ENCODE data around the gene EPHB4.

EPHB4 gene

DNA sequence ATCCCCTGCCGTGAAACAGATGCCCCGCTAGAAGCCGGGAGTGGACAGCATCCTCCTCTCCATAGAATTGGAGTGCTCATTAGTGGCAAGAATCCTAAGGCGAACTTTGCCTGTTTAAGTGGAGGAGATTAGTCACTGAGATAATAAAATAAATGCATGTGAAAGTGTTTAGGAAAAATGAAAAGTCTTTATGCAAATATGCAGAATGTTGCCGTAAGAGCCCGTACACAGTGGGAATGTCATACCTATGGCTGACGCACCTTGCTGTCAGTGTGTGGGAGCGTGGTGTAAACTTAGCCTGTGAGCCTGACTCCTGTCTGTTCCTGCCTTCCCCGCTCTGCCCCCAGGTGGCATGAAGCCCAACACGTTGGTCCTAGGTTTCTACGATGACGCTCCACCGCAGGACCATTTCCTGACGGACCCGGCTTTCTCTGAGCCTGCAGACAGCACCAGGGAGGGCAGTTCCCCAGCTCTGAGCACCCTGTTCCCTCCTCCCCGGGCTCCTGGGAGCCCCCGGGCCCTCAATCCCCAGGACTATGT lies 38.1 kb upstream of the EPHB4 start:
- Histone ChIP-seq H4K20me1 (ENCODE audit: insufficient read depth, low read length) (no peaks in the 10 kb centered on the region), H3K9ac (ENCODE audit: low read length) (no peak overlapping the region), H3K79me2 (ENCODE audit: insufficient read depth, low read length) (no peaks in the 10 kb centered on the region), H3K36me3 (ENCODE audit: insufficient read depth, low read length) (peaks cover 21% of the 10 kb centered on the region), H3K27ac (ENCODE audit: low read depth, low read length, poor library complexity, severe bottlenecking) (no peak overlapping the region), H3K4me1 (ENCODE audit: insufficient read depth, low read length, severe bottlenecking) (peaks cover 38% of the 10 kb centered on the region), H3K4me2 (ENCODE audit: low read length) (no peak overlapping the region), H3K9me3 (ENCODE audit: low read length) (no peaks in the 10 kb centered on the region), H3F3A (ENCODE audit: insufficient read depth, low read length) (no peaks in the 10 kb centered on the region), H3K4me3 (ENCODE audit: low read depth, low read length, poor library complexity, severe bottlenecking) (no peak overlapping the region), H2AFZ (ENCODE audit: low read length) (no peak overlapping the region), H3K9me2 (ENCODE audit: low read depth, low read length) (no peaks in the 10 kb centered on the region), H3K27me3 (ENCODE audit: insufficient read depth, low read length) (no peaks in the 10 kb centered on the region)
- TF ChIP-seq, protein P1, sequence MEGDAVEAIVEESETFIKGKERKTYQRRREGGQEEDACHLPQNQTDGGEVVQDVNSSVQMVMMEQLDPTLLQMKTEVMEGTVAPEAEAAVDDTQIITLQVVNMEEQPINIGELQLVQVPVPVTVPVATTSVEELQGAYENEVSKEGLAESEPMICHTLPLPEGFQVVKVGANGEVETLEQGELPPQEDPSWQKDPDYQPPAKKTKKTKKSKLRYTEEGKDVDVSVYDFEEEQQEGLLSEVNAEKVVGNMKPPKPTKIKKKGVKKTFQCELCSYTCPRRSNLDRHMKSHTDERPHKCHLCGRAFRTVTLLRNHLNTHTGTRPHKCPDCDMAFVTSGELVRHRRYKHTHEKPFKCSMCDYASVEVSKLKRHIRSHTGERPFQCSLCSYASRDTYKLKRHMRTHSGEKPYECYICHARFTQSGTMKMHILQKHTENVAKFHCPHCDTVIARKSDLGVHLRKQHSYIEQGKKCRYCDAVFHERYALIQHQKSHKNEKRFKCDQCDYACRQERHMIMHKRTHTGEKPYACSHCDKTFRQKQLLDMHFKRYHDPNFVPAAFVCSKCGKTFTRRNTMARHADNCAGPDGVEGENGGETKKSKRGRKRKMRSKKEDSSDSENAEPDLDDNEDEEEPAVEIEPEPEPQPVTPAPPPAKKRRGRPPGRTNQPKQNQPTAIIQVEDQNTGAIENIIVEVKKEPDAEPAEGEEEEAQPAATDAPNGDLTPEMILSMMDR (IDR thresholded peaks at IDR 0.05; ENCODE audit: low read length): no peak
- TF ChIP-seq EZH2 (IDR thresholded peaks at IDR 0.05; ENCODE audit: borderline replicate concordance, low read length): no peak

DNA sequence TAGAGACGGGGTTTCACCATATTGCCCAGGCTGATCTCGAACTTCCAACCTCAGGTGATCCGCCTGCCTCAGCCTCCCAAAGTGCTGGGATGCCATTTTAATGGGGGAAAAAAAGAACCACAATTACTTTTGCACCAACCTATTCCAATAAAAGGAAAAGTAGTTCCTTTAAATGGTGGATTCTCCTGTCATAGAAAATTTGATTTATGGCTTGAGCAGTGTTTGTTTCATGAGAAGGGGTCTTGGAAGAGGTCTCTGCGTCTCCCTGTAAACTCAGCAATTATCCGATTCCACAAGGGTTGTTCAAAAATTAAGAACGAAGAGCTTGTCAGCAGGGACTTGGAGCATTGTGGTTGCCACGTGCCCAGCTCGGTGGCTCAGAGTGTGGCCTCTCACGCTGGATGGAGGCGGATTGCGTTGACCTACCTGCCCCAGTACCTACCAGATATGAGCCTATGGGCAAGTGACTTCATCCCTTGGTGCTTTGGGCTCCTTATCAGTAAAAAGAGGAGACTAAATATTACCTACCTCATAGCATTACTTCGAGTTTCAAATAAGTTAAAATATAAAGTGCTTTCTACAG lies 37.0 kb upstream of the EPHB4 start:
- H3K9me2 ChIP-seq (ENCODE audit: low read depth, low read length): no peaks in the 10 kb centered on the region
- H2AFZ ChIP-seq (ENCODE audit: low read length): no peak overlapping the region
- no peaks in the 10 kb centered on the region for H4K20me1 ChIP-seq (ENCODE audit: insufficient read depth, low read length)
- H3K36me3 ChIP-seq (ENCODE audit: insufficient read depth, low read length): peaks cover 27% of the 10 kb centered on the region
- no peak overlapping the region for H3K4me3 ChIP-seq (ENCODE audit: low read depth, low read length, poor library complexity, severe bottlenecking)
- H3K27me3 ChIP-seq (ENCODE audit: insufficient read depth, low read length): no peaks in the 10 kb centered on the region
- H3K27ac ChIP-seq (ENCODE audit: low read depth, low read length, poor library complexity, severe bottlenecking): no peak overlapping the region
- no peak overlapping the region for H3K9ac ChIP-seq (ENCODE audit: low read length)
- no peaks in the 10 kb centered on the region for H3K9me3 ChIP-seq (ENCODE audit: low read length)
- TF ChIP-seq EZH2 (IDR thresholded peaks at IDR 0.05; ENCODE audit: borderline replicate concordance, low read length): no peak
- TF ChIP-seq, protein P1 (IDR thresholded peaks at IDR 0.05; ENCODE audit: low read length): no peak
- H3F3A ChIP-seq (ENCODE audit: insufficient read depth, low read length): no peaks in the 10 kb centered on the region
- H3K4me1 ChIP-seq (ENCODE audit: insufficient read depth, low read length, severe bottlenecking): peaks cover 38% of the 10 kb centered on the region
- no peaks in the 10 kb centered on the region for H3K79me2 ChIP-seq (ENCODE audit: insufficient read depth, low read length)
- H3K4me2 ChIP-seq (ENCODE audit: low read length): no peak overlapping the region

DNA sequence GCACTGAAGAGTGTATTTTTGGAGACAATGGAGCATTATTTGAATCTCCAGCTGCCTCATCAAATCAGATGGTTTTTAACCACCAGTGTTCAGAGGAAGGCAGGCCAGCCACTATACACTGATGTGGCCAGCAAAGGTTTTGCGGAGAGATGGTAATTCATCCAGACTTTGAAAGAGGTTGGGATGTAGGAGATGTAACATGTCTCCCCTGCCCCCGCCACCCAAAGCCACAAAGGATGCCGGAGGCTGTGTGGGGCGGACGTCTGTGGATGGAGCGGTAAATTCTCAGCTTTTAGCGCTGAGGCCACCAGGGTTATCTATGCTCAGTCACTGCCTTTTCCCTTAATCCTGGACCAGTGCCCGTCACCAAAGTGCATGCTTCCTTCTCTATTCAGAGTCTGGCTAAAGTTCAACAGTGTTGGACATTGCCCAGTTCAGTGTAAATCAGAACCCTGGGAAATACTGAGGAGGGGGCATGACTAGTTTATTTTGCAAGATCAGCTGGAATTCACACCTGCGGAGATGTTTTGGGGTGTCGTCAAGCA lies 36.2 kb upstream of the EPHB4 start:
- TF ChIP-seq EZH2 (IDR thresholded peaks at IDR 0.05; ENCODE audit: borderline replicate concordance, low read length): no peak
- TF ChIP-seq, protein P1 (IDR thresholded peaks at IDR 0.05; ENCODE audit: low read length): no peak
- H3K79me2 ChIP-seq (ENCODE audit: insufficient read depth, low read length): no peaks in the 10 kb centered on the region
- H3K9ac ChIP-seq (ENCODE audit: low read length): no peak overlapping the region
- no peaks in the 10 kb centered on the region for H3F3A ChIP-seq (ENCODE audit: insufficient read depth, low read length)
- H2AFZ ChIP-seq (ENCODE audit: low read length): no peak overlapping the region
- H3K36me3 ChIP-seq (ENCODE audit: insufficient read depth, low read length): peaks cover 27% of the 10 kb centered on the region
- H4K20me1 ChIP-seq (ENCODE audit: insufficient read depth, low read length): no peaks in the 10 kb centered on the region
- H3K27me3 ChIP-seq (ENCODE audit: insufficient read depth, low read length): no peaks in the 10 kb centered on the region
- H3K9me2 ChIP-seq (ENCODE audit: low read depth, low read length): no peaks in the 10 kb centered on the region
- peaks cover 38% of the 10 kb centered on the region for H3K4me1 ChIP-seq (ENCODE audit: insufficient read depth, low read length, severe bottlenecking)
- H3K27ac ChIP-seq (ENCODE audit: low read depth, low read length, poor library complexity, severe bottlenecking): no peak overlapping the region
- H3K9me3 ChIP-seq (ENCODE audit: low read length): no peaks in the 10 kb centered on the region
- no peak overlapping the region for H3K4me3 ChIP-seq (ENCODE audit: low read depth, low read length, poor library complexity, severe bottlenecking)
- H3K4me2 ChIP-seq (ENCODE audit: low read length): no peak overlapping the region

Measured in OCI-LY1 (cell line).